NCI-H774 (cell line): Measurements from ENCODE around the gene SEC22A.
A peak's percentile ranks its signal among the peaks of the same experiment; 100 is the strongest.

Source experiments
- DNase-seq: peaks from one replicate; lab custom pipeline; 2025; lab: John Stamatoyannopoulos, UW

The SEC22A gene, protein sequence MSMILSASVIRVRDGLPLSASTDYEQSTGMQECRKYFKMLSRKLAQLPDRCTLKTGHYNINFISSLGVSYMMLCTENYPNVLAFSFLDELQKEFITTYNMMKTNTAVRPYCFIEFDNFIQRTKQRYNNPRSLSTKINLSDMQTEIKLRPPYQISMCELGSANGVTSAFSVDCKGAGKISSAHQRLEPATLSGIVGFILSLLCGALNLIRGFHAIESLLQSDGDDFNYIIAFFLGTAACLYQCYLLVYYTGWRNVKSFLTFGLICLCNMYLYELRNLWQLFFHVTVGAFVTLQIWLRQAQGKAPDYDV

DNA sequence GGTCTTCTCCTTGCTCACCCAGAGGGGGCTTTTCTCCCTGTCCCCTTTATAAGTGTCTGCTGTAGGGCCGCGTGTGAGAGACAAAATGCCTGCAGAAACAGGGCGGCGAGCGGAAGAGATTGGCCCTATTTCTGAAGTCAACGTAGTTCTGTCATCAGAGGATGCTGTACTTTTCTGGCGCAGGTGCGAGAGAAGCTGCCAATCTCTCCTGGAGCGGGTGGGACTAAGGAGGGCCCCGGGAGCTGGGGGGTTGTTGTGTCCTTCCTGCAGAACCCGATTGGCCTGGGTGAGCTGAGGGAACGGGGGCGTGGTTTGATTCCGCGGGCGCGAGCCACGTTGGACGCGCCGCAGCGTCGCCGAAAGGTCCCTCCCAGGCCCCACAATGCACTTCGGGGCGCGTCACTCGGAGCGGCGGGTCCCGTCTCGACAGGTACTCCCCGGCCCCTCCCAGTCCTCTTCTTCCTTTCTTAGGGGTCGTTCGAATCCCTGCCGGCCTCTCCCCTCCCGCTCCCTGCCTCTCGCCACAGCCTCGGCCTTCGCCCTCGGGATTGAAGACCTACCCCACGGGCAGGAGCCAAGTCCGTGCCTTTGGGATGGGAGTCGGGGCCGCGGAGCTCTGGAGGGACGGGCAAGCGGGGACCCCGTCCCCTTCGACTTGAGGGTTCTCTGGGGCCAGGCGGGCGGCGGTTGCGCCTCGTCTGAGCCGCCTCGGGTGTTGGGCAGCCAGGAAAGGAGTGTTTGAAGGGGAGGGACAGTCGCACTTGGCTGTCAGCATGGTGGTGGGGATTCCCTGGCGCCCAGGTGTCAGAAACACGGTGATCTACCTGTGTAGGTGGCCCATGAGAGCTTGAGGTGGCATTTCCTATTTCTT, at the start of gene SEC22A:
Gene SEC22A, plus strand, starts transcription at position 387 of the 871 bp plus-strand sequence. CDS start 7,275 bp downstream, outside the sequence.
- DNase-seq = peak; percentile 88

DNA sequence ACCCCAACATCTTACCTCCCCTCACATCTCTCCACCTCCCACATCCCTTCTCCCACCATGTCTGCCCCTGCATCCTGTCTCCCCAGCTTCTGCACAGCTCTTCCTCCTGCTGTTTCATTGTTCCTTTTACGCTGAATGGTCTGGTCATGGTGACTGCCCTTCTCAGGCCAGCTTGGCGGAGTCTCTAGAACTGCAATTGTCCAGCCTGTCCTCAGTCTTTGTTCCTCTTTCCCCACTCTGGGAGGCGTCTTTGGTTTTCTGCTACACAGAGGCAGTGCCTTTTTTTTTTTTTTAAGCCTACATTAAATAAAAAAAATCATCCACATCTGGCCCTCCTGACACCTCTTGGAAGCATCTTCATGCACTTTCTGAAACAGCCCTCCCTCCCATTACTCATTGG, 49.1 kb upstream of the SEC22A start:
- no peak for DNase-seq

DNA sequence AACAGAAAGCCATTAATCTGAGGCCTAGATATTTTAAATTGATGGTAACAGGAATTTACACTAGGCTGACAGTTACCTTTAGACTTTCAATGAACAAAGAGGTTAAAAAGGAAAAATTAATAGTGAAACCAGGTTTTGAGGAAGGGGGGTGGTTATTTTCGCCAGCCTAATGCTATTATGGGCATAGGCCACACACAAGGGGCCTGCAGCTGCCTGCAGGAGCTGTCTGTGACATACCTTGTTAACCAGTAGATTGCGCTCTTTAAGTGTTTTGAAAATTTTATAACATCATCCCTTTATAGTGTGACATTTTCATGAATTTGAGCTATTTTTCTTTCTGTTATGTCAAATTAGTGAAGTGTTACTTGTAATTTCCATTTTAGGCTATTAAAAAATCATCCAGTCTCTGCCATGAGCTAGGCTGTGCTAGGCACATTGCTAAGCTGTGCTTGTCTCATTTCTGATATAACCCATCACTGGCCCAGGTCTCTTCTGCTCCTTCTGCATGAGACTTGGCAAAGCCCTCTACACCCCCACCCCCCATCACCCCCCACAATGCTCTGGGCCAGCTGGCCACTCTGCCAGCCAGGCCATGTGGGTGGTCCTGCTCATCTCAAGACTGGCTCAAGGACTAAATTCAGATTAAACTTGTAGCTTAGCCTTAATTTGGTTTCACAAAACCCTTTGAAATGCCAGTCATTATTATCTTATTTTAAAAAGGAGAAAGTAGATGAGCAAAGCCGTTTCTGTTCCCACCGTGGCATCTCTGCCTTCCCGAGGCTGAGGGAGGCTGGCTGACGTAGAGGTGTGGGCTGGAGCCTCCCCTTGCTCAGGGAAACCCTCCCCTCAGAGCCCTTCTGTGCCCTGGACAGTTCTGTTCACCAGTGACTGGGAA, 48.4 kb upstream of the SEC22A start:
- no peak for DNase-seq

DNA sequence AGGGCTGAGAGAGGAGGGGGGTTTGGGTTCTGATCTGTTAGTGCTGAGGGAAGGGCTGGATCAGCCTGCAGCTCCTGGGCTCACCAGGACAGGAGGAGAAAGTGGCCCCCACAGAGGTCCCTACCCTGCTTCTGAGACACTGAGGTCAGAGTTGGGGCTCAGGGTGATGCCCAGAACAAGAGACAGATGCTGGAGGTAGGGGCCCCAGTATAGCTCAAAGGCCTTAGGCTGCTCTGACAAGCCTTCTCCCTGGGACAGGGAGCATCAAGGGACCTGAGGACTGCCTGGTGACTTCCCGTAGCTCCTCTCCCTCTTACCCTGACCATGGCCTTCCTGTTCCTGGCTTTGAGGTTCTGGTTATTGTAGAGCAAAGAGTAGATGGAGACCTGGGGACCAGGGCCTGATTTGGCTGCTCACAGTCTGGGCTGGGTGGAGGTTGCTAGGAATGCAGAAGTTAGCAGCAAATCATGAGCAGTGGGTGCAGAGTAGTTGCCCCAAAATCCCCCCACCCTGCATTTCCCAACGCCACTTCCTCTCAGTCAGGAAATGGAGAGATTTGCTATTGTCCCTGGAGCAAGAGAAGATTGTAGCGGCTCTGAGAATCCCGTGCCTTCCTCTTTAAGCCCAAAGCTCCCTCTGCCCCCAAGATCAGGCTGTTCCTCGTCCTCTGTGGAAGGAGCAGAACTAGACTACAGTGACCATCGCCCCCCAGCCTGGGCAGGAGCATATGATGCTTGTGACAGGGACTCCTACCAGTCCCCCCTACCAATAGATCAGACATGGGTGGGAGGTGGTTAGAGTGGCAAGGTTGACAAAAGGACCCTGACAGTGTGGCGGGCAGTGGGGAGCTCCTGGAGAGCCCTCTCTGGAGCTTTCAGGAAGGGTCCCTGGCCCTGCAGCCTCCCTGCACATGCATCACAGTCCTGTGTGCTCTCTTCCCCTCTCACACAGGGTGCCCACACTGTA, 47.4 kb upstream of the SEC22A start:
- no peak for DNase-seq

DNA sequence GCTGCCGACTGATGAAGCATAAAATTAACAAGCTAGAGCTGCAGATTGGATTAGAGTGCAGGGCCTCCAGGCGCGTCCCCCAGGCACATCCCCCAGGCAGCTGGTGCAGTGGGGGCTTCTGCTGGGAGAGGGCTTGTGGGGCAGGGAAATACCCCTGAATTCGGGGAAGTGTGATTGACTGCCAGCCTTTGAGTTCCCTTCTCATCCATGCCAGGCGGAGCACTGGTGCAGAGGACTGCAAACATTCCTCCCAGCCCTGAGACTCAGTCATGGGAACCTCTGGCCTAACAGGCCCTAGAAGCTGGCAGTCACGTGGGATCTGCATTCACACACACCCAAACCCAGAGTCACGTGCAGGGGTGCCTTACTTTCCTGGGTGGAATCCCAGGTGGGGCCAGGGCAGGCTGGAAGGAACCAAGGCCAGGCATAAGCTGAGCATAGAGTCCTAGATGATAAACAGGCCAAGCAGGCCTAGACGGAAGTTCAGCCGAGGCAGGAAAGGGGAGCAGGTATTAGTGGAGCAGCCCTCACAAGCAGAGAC, 46.2 kb upstream of the SEC22A start:
- no peak for DNase-seq

DNA sequence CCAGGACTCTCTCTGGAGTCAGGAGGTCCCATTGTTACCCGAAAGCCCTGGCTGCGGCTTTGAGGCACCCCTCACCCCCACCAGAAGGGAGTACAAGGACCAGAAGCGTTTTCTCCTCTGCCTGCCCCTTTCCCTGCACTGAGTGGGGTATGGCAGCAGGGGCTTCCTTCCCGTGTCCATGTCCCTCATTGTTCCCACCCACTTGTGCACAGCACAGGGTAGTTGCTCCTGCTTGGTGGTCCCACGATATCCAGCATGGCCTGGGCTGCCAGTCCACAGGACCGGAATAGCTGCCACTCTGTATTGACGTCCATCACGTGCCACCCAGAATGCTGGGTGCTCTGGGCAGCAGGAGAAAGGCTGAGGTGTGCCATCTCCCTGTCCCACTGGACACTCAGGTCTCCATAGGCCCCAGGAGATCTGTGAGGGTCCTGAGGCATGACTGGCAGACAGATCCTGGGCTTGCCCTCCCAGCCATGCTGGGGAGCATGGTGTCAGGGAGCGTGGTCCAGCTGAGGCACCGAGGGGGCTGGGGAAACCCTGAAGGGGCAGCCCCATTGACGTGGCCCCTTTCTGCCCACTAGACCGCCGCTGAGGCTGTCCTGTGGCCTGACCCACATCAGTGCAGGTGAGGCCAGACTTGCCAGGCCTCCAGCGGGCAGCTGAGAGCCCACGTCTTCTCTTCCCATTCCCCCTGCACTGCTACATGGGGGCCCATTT, 45.3 kb upstream of the SEC22A start:
- no peak for DNase-seq

DNA sequence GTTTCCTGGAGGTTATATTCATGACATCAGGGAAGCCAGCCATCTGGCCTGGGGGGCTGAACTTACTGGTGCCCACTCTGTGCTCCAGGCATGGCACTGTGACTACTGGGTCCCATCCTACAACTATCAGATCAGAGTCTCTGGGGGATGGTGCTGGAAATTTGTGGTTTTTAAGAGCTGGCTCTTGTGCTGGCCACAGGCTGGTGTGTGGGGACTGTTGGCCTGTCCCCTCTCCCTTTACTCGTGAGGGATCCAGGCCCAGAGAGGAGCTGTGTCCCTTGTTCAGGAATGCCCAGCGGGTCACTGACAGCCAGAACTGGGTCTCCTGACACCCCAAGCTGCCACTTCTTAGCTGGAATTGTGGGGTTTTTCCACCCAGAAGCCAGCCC, 44.5 kb upstream of the SEC22A start:
- no peak for DNase-seq

DNA sequence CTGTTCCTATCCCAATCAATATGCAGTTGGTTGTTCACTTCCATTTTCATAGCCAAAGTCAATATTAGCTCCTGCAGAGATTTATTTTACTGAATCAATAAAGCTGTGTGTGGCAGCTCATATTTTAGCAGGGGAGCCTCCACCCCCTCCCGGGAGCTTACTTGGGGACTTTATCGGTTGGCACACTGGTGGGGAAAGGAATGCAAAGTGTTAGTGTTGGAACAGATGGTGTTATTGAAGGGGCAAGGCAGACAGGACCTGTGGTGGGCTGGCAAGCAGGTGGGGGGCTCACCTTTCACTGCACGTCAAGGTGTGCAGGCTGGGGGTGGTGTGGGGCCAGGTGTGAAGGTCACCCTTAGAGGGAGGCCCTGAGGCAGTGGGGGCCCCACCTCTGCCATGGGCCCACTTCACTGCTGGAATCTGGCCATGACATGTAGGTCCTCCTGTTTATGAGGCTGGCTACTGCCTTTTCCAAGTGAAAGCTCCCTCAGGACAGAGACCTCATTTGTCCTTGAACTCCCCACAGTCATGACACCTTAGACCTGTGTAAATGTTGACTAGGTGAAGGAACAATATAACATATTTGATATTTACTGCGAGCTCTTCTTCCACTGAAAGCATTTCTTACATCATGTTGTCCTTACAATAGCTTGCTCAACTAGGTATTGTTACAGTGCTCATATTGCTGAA, 44.0 kb upstream of the SEC22A start:
- no peak for DNase-seq

DNA sequence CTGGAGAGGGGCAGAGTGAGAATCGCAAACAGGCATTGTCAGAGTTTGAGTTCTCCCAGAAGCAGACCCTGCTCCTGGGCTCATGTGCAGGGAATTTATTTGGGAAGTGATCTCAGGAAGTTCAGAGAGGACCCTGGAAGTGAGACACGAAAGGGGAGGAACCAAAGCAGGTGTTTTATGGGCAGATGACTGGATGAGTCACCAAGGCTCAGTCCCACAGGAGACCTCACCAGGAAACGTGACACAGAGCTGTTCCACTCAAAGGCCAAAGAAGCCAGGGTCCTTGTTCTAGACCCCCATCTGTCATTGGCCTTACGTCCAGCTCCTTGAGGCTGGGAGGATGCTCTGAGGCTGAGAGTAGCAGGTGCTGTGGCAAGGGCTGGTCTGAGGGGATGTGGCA, 43.4 kb upstream of the SEC22A start:
- DNase-seq = no peak

DNA sequence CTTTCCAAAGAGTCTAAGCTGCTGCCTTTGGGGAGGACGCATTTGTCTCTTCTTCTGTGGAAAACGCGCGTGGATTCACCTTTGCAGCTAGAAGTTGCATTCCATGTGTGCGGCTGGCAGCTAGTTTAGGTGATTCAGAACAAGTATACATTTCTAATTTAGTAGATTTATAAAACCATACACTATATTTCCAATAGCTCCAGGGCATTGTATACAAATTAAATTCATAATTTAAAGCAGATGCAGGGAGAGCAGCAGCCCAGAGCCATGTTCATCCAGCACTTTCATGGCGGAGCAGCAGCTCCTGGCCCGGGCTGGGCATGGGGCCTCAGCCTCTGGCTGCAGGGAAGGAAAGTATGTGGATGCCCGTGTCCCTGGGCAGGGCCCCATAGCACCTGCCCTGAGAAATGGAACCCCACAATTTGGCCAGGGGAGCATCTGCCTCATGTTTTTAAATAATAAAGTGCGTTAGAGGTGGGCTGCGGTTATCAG, 42.8 kb upstream of the SEC22A start:
- no peak for DNase-seq

DNA sequence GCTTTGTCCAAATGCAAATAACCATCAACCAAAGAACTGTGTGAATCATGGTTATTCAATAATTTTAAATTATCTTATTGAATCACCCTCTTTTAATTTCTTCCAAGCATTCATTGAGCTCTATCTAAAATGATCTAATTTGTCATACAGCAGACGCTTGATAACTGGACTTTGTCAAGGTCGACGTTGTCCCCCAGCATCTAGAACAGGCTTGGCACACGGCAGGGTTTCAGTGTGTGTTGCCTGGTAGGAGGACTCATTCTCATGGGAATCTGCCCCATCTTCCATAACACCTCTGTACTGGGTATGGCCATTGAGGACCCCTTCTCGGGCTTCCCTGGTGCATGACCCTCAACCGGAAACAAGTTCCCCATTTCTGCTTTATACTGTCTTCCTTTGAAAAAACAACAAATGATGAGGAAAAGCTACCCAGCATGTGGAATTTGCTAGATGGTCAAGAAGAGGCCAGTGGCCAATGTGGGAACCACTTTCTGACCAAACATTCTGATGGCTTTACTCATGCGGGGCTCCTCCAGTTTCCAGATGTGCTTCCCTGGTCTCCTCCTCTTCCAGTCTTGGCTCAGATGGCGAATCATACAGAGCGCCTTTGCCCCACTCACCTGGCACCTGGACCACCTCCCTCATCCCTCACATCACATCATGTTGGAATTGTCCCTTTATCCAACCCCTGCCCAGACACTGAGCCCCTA, 41.7 kb upstream of the SEC22A start:
- no peak for DNase-seq

DNA sequence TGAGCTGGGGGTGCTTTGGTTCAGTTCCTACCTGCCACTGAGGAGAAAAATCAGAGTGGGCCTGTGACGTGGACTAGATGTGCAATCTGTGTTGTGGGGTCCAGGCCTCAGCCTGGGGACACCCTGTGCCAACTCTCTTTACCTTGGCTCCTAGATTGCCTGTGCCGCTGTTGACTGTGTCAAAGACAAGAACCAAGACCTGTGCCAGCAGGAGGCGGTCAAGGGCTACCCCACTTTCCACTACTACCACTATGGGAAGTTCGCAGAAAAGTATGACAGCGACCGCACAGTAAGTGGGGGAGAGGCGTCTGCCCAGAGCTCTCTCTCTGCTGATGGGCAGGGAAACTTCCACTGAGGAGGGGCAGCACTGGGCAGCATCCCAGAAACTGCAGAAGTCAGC, 40.6 kb upstream of the SEC22A start:
- no peak for DNase-seq

DNA sequence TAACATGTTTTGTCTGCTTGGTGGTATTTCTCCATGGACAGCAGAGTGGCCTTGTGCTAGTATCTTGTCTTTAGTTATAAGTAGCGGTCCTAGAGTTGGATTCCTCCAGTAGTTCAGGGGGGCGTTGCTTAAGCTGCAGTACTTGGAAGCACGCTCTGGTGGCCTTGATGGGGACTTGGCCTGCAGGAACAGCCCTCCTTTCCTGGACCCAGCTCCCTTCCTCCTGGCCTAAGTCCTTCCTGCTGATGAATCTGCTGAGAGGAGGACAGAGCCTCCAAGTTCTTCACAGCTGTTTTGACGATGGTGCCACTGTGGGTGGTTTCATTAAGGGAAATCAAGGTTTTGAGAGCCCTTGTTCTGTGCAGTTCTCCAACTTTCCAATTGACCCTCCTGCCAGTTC, 38.6 kb upstream of the SEC22A start:
- DNase-seq = no peak

DNA sequence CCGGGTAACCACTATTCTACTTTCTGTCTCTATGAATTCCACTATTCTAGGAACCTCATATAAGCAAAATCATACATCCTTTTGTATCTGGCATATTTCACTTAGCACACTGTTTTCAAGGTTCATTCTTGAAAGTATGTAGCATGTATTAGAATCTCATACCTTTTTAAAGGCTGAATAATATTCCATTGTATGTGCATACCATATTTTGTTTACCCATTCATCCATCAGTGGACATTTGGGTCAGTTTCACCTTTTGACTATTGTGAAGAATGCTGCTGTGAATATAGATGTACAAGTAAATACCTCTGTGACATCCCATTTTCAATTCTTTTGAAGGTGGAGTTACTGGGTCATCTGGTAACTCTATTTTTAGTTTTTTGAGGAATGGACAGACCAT, 36.6 kb upstream of the SEC22A start:
- no peak for DNase-seq

DNA sequence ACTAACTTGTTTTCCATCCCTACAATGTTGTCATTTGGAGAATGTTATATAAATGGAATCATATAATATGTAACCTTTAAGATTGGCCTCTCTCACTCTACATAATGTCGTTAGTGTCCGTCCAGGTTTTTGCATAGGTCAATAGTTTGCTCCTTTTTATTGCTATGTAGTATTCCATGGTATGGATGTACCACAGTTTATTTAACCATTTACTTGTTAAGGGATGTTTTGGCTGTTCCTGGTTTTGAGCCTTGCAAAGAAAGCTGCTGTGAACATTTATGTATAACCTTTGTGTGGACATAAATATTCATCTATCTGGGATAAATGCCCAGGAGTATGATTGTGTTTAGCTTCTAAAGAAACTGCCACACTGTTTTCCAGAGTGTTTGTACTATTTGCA, 34.1 kb upstream of the SEC22A start:
- no peak for DNase-seq

DNA sequence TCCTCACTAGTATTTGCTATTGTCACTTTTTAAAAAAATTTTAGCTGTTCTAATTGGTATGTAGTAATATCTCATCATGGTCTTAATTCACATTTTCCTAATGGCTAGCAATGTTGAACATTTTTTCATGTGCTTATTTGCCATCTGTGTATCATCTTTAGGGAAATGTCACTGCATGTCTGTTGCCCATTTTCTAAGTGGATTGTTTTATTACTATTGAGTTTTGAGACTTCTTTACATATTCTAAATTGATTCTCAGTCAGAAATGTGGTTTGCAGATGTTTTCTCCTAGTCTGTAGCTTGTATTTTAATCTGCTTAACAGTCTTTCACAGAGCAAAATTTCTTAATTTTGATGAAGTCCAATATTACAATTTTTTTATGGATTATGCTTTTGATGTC, 33.6 kb upstream of the SEC22A start:
- DNase-seq = no peak

DNA sequence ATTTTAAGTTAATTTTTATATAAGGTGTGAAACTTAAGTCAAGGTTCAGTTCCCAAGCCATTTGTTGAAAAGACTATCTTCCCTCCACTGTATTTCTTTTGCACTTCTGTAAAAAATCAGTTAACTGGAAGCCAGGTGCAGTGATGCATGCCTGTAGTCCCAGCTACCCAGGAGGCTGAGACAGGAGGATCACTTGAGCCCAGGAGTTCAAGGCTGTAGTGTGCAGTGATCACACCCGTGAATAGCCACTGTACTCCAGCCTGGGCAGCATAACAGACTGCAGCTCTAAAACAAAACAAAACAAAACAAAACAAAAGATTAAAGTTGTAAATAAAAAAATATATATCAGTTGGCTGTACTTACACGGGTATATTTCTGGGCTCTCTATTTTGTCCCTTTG, 33.1 kb upstream of the SEC22A start:
- DNase-seq = no peak

DNA sequence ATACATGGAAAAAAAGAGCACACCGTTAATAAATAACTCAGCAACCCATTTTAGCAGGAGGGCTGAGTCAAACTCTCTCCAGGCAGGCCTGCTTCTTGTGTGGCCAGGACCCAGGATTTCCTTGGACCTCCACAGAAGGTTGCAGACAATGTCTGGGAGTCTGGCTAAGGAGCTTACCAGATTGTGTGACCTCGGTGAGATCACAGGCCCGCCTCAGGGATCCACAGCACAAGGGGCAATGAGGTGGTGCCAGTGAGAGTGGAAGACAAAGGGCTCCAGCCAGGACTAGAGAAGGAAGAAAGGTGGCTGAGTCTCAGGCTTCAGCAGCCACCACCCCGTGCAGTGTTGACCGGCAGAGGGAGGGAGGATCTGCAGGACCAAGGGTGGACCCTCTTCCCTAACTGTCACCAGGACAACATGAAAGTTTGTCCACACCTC, 32.2 kb upstream of the SEC22A start:
- no peak for DNase-seq

DNA sequence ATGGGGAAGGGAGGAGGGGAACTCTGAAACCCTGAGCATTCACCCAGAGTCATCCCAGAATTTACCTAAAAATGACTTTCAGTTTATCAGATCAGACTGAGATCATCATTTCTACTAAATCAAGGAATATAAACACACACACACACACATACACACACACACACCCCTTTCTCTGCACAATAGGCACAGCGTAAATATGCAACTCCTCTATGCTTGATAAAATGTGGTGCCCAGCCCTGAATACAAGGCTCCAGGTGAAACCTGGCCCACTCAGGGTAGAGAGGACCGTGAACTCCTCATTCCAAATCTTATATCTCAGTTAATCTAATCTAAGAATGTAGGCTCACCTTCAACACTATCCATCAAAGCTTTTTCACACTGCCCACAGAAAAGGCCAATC, 31.8 kb upstream of the SEC22A start:
- no peak for DNase-seq
